Rectal smooth muscle tissue (tissue), 1 donor: ENCODE measurements around the gene KIF14.
"Not testable (repeated sequence)": the region's sequence is repeated elsewhere in the genome, so short reads cannot be mapped to it uniquely, and the experiment has no call there.

Experiments
- H3K27ac ChIP-seq: one replicate; pipeline ENCODE4 v1.7.0; 2013; ENCODE audit warnings: low read depth, low read length, inconsistent platforms
- H3K27me3 ChIP-seq: one replicate; pipeline ENCODE4 v1.7.0; 2013; ENCODE audit warnings: low read length; ENCODE audit not compliant: control insufficient read depth, insufficient read depth
- H3K36me3 ChIP-seq: one replicate; pipeline ENCODE4 v1.7.0; 2013; ENCODE audit warnings: low read length; ENCODE audit not compliant: control insufficient read depth, insufficient read depth
- H3K4me1 ChIP-seq: one replicate; pipeline ENCODE4 v1.7.0; 2013; ENCODE audit warnings: low read length; ENCODE audit not compliant: control insufficient read depth, insufficient read depth
- H3K4me3 ChIP-seq: one replicate; pipeline ENCODE4 v1.7.0; 2013; ENCODE audit warnings: low read length
- H3K9ac ChIP-seq: one replicate; pipeline ENCODE4 v1.7.0; 2013; ENCODE audit warnings: low read length

Gene KIF14

GRCh38 chr1:200556002-200556401 lies 64.5 kb downstream of the KIF14 start:
- no peak overlapping the region for H3K4me3 ChIP-seq
- no peaks in the 10 kb centered on the region for H3K36me3 ChIP-seq
- no peak overlapping the region for H3K27ac ChIP-seq
- H3K27me3 ChIP-seq = no peaks in the 10 kb centered on the region
- no peak overlapping the region for H3K9ac ChIP-seq
- no peaks in the 10 kb centered on the region for H3K4me1 ChIP-seq

- not testable (repeated sequence) for H3K36me3 ChIP-seq, H3K4me1 ChIP-seq, H3K27me3 ChIP-seq, H3K9ac ChIP-seq, H3K27ac ChIP-seq, H3K4me3 ChIP-seq
Measured at GRCh38 chr1:200552737-200553136, 67.8 kb downstream of the KIF14 start.

- Histone ChIP-seq H3K4me1 (no peaks in the 10 kb centered on the region), H3K36me3 (no peaks in the 10 kb centered on the region), H3K4me3 (no peak overlapping the region), H3K27ac (no peak overlapping the region), H3K27me3 (no peaks in the 10 kb centered on the region), H3K9ac (no peak overlapping the region)
Measured at GRCh38 chr1:200550367-200550766, 70.2 kb downstream of the KIF14 start.

- Histone ChIP-seq H3K4me3 (no peak overlapping the region), H3K4me1 (no peaks in the 10 kb centered on the region), H3K36me3 (no peaks in the 10 kb centered on the region), H3K27ac (no peak overlapping the region), H3K27me3 (no peaks in the 10 kb centered on the region), H3K9ac (no peak overlapping the region)
Measured at GRCh38 chr1:200547386-200547785, 73.2 kb downstream of the KIF14 start.

GRCh38 chr1:200546577-200546976 lies 74.0 kb downstream of the KIF14 start:
- Histone ChIP-seq H3K4me1 (no peaks in the 10 kb centered on the region), H3K9ac (no peak overlapping the region), H3K27me3 (no peaks in the 10 kb centered on the region), H3K4me3 (no peak overlapping the region), H3K27ac (no peak overlapping the region), H3K36me3 (no peaks in the 10 kb centered on the region)

GRCh38 chr1:200542162-200542561 lies 78.4 kb downstream of the KIF14 start:
- no peaks in the 10 kb centered on the region for H3K27me3 ChIP-seq
- H3K4me1 ChIP-seq = no peaks in the 10 kb centered on the region
- H3K9ac ChIP-seq = no peak overlapping the region
- no peaks in the 10 kb centered on the region for H3K36me3 ChIP-seq
- H3K27ac ChIP-seq = no peak overlapping the region
- H3K4me3 ChIP-seq = no peak overlapping the region

GRCh38 chr1:200540281-200540680 lies 80.3 kb downstream of the KIF14 start:
- no peaks in the 10 kb centered on the region for H3K27me3 ChIP-seq
- H3K9ac ChIP-seq = no peak overlapping the region

GRCh38 chr1:200538179-200538578 lies 82.4 kb downstream of the KIF14 start:
- H3K27me3 ChIP-seq = no peaks in the 10 kb centered on the region
- no peak overlapping the region for H3K27ac ChIP-seq
- H3K4me3 ChIP-seq = no peak overlapping the region
- no peaks in the 10 kb centered on the region for H3K4me1 ChIP-seq
- no peak overlapping the region for H3K9ac ChIP-seq
- no peaks in the 10 kb centered on the region for H3K36me3 ChIP-seq

More at GRCh38 chr1:200540281-200540680, 80.3 kb downstream of the KIF14 start:
- Histone ChIP-seq H3K36me3 (no peaks in the 10 kb centered on the region), H3K27ac (no peak overlapping the region), H3K4me1 (no peaks in the 10 kb centered on the region), H3K4me3 (no peak overlapping the region)

GRCh38 chr1:200535605-200536004 lies 84.9 kb downstream of the KIF14 start:
- H3K36me3 ChIP-seq = no peaks in the 10 kb centered on the region
- H3K27ac ChIP-seq = no peak overlapping the region

GRCh38 chr1:200530623-200531261 lies 89.8 kb downstream of the KIF14 start:
- no peak overlapping the region for H3K27ac ChIP-seq
- no peaks in the 10 kb centered on the region for H3K36me3 ChIP-seq
- no peak overlapping the region for H3K9ac ChIP-seq
- H3K4me1 ChIP-seq = no peaks in the 10 kb centered on the region
- H3K4me3 ChIP-seq = no peak overlapping the region
- no peaks in the 10 kb centered on the region for H3K27me3 ChIP-seq

More at GRCh38 chr1:200535605-200536004, 84.9 kb downstream of the KIF14 start:
- H3K4me3 ChIP-seq = no peak overlapping the region
- H3K9ac ChIP-seq = no peak overlapping the region
- H3K27me3 ChIP-seq = no peaks in the 10 kb centered on the region
- no peaks in the 10 kb centered on the region for H3K4me1 ChIP-seq

GRCh38 chr1:200528858-200529606 lies 91.5 kb downstream of the KIF14 start:
- Histone ChIP-seq H3K9ac (no peak overlapping the region), H3K36me3 (no peaks in the 10 kb centered on the region), H3K4me1 (no peaks in the 10 kb centered on the region), H3K4me3 (no peak overlapping the region), H3K27ac (no peak overlapping the region), H3K27me3 (no peaks in the 10 kb centered on the region)

- H3K4me1 ChIP-seq = no peaks in the 10 kb centered on the region
- H3K9ac ChIP-seq = no peak overlapping the region
- no peak overlapping the region for H3K27ac ChIP-seq
- no peaks in the 10 kb centered on the region for H3K27me3 ChIP-seq
- H3K36me3 ChIP-seq = no peaks in the 10 kb centered on the region
- H3K4me3 ChIP-seq = no peak overlapping the region
Measured at GRCh38 chr1:200527670-200528069, 92.9 kb downstream of the KIF14 start.
